CD4-positive, alpha-beta T cell treated with Interleukin-4 for 1 hour (primary cell): ENCODE measurements around the gene NT5DC4.

ENCODE experiments used
- DNase-seq, 2 donors: peaks; one replicate each; pipeline ENCODE4 v3.0.0-alpha.2; 2020 to 2022

NT5DC4 gene

GRCh38 chr2:112757265-112757664 lies 36.4 kb downstream of the NT5DC4 start:
- peak in 1 of 2 donors; percentile 28 for DNase-seq

- no peak for DNase-seq
Observed at GRCh38 chr2:112758711-112759110, 37.9 kb downstream of the NT5DC4 start.

- no peak for DNase-seq
Observed at GRCh38 chr2:112760149-112760548, 39.3 kb downstream of the NT5DC4 start.

- DNase-seq, result no peak
Observed at GRCh38 chr2:112762276-112762675, 41.5 kb downstream of the NT5DC4 start.

DNA sequence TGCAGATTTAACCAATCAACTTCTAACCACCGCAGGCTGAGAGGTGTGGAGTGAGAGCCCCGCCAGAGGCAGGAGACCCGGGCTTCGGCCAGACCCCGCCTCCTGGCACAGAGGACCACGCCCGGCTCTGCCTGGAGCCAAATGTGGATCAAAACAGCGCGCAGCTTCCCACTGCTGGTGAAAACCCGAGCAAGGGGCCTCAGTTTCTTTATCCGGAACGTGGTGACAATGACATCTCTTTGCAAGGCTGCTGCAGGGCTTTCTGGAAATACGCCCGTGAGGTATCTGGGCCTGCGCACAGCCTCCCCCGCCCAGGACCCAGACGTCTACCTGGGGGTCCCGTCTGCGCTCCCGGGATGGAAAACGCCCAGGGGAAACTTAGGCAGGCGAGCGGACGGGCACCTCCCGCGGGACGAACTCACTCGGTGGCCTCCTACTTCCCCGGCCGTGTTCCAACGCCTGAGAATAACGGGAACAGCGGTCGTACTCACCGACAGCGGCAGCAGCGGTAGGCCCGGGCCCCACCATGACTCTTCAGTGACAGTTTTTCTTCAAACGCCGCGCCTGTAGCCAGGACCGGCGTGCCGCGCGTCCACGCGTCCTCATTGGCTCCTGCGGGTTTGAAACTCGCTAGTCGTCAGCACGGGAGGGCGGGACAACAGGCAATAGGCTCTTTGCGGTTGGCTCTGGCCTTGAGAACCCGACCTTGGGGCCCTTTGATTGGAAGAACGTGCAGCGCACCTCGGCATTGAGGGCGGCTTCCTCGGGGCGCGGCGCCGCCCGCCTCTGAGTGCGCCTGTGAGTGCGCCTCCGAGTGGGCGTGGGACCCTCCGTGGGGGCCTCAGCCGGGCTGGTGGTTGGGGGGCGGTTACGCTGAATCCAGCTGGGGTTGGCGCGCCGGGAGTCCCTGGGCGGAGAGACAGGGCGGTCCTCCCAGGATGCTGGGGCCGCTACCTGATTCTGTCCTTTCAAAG lies 43.5 kb downstream of the NT5DC4 start, which contains the start of gene CKAP2L:
Gene CKAP2L, minus strand, starts transcription at position 539 of the 974 bp plus-strand sequence. Its CDS starts 11 bp downstream, at position 528.
- peak; percentile 96 for DNase-seq

GRCh38 chr2:112765251-112765650 lies 44.4 kb downstream of the NT5DC4 start:
- no peak for DNase-seq

DNA sequence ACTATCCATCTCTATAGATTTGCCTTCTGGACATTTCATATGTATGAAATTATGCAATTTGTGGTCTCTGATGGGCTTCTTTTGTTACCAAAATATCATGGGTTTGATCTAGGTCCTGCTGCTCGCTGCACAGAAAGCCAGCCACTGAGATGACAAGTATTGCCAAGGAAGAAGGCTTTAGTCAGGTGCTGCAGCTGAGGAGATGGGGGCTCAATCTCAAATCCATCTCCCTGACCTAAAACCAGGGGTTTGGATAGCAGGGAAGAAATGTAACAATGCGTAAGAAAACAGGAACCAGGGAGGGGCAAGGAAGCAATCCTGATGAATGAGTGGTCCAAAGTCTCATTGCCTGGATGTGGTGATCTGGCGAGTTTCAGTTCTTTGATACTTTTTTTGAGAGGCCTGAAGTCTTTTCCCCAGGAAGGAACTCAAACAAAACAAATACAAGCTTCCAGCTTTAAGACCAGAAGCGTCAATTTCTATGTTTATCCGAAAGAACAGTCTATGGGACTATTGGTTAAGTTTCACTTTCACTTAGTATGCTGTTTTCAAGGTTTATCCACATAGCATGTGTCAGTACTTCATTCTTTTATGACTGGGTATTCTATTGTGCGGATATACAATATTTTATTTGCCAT lies 47.0 kb downstream of the NT5DC4 start:
- peak in 1 of 2 donors; percentile 40 for DNase-seq

GRCh38 chr2:112768432-112768831 lies 47.6 kb downstream of the NT5DC4 start:
- no peak for DNase-seq

DNA sequence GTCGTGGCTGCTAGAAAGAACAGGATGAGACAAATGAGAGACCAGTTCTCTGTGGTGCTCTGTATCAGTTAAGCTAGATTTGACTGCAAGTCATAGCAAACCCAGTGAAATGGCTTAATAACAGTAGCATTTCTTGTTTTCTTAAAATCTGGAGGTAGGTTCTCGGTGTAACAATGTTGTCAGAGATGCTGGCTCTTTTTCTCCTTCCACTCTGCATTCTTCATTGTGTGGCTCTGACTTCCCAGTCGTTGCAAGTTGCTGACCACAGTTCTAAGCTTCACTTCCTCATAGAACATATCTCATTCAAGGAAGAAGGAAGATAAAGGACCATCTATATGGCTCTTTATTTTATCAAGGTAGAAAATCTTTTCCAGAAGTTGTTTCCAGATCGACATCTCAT lies 51.5 kb downstream of the NT5DC4 start:
- no peak for DNase-seq

DNA sequence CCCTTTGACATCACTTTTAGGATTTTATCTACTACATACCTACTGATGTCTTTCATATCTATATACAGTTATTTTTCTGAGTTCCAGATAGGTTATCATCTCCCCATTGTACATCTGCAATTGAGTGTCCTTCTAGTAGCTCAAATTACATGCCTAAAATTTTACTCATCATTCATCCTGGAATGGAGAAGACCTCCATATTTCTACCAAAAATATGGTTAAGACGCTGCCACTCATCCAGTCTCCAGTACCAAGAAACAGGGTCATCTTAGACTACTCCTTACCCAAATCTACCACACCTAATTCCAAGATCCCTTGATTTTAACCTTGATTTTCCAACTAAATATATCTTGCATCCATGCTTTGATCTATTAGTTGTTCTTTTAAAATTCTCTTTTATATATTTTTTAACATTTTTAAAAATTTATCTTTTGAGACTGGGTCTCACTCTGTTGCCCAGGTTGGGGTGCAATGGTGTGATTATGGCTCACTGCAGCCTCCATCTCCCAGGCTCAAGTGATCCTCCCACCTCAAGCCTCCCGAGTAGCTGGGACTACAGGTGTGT lies 52.2 kb downstream of the NT5DC4 start:
- no peak for DNase-seq

- DNase-seq, result no peak
Observed at GRCh38 chr2:112773556-112773955, 52.7 kb downstream of the NT5DC4 start.

- DNase-seq, result no peak
Observed at GRCh38 chr2:112774536-112775285, 53.9 kb downstream of the NT5DC4 start.

DNA sequence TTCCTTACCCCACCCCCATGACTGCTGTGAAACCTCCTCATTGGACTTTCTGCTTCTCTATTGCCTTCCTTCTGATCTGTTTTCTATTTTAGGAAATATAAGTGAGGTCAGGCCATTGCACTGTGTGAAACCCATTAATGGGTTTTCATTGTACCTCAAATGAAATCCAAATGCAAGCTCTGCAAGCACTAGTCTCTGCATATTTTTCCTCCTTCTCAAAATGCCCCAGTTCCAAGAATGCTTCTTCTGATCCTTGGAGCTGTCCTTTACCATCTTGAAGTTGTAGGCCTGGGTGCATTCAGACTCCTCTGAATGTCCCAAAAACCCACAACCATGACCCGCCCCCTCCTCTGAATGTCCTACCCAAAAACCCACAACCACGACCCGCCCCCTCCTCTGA lies 55.3 kb downstream of the NT5DC4 start:
- DNase-seq, result no peak

- no peak for DNase-seq
Observed at GRCh38 chr2:112777036-112777435, 56.2 kb downstream of the NT5DC4 start.

- no peak for DNase-seq
Observed at GRCh38 chr2:112779598-112779997, 58.8 kb downstream of the NT5DC4 start.

DNA sequence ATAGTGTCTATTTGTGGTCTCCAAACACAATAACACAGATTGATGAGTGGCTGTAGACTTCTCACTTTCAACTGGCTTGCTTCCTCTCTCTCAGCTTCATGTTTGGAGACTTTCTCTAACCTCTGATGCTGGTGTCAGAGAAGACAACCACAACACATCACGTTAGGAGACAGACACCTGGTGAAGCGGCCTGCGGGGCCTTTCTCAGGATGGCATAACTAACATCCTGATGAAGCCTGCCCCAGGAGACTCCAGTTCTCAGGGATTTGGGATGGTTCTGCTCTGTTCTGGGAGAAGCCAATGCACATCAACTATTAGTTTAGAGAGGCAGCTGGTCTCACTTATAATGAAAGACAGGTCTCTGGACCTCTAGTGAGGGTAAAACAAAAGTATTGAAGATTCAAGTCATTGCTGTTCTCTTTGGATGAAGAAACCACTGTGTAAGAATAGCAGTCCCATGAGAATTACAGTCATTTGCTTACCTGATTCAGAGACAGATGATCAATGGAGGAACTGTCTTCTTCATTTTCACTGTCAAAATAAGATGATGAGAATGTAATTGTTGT lies 61.5 kb downstream of the NT5DC4 start:
- no peak for DNase-seq

- no peak for DNase-seq
Observed at GRCh38 chr2:112783187-112783714, 62.4 kb downstream of the NT5DC4 start.

DNA sequence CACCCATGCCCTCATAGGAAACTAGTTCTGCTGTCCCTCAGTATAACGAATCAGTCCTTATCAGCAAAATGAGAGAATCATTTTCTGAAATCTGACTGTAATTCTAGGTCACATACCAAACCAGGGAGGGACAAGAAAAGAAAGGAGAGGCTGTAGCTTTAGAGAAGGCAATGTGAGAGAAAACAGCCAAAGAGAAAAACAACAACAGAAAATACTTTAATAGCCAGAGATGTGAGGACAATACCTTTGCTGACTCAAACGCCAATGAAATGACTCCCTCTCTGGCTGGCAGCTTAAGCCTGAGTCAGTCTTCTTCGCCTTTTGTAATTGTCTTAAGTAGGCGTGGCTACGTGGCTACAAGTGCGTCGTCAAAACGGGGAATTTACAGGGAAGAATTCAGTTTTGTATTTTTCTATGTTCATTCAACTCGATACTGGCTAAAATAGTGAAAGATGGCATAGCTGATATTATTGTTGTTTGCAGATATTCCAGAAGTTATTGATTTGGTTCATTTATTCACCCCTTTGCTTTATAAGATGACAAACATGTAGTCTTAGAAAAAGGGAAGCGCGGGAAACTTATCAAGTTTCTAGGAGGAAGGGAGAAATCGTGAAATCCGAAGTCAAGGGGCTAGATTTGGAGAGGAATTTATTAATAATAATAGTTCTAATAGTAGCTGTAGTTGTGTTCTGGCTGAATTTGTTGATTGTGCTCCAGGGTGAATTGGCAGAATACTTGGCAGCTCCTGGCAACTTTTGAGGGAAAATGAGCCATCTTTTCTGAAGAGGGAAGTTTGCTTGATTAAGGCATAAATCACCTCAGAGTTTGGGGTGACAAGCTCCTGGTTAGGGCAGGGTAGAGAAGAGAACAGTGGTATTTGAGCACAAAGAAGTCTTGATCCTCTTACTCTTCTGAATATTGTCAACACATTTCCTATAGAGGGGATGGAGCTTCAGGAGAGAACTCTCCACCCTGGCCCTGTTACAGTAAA lies 63.7 kb downstream of the NT5DC4 start, which contains the start of gene IL1A:
Gene IL1A, minus strand, starts transcription at position 295 of the 991 bp plus-strand sequence. CDS start 723 bp downstream, outside the sequence.
- peak in 1 of 2 donors; percentile 55 for DNase-seq

- no peak for DNase-seq
Observed at GRCh38 chr2:112787294-112787693, 66.5 kb downstream of the NT5DC4 start.

DNA sequence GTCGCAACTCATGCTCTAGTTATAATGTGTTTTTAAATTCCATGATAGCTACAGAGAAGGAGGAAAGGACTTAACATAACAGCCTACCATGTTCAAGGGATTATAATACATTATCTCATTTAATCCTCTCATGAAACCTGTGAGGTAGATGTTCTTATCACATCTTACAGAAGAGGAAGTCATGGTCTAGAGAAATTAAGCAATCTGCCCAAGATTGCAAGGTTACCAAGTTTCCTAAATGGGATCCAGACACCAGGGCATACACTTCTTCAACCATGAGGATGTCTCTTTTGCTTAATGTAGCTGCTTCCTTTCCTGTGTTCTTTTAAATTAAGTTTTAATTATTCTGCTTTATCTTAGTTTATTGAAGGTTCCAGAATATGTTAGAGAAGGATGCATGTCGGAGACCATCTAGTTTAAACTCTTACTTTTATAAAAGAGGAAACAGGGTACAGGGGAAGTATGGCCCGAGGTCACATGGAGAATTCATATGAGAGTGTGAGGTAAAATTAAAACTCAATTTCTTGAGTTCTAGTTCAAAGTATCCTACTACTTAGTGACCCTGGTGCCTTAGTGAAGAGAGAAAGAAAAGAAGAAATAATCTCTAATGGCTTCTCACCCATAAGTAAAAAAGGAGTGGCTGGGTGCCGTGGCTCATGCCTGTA lies 67.0 kb downstream of the NT5DC4 start:
- no peak for DNase-seq
